GM19467 (cell line): Measurements from ENCODE around the gene PDGFA.

Experiments used
- ATAC-seq: cut with Tn5 transposase; IDR thresholded peaks from one replicate; pipeline ENCODE4 v1.9.1; 2021; ENCODE audit warnings: mild to moderate bottlenecking, moderate library complexity; ENCODE audit not compliant: unreplicated experiment

Gene PDGFA

DNA sequence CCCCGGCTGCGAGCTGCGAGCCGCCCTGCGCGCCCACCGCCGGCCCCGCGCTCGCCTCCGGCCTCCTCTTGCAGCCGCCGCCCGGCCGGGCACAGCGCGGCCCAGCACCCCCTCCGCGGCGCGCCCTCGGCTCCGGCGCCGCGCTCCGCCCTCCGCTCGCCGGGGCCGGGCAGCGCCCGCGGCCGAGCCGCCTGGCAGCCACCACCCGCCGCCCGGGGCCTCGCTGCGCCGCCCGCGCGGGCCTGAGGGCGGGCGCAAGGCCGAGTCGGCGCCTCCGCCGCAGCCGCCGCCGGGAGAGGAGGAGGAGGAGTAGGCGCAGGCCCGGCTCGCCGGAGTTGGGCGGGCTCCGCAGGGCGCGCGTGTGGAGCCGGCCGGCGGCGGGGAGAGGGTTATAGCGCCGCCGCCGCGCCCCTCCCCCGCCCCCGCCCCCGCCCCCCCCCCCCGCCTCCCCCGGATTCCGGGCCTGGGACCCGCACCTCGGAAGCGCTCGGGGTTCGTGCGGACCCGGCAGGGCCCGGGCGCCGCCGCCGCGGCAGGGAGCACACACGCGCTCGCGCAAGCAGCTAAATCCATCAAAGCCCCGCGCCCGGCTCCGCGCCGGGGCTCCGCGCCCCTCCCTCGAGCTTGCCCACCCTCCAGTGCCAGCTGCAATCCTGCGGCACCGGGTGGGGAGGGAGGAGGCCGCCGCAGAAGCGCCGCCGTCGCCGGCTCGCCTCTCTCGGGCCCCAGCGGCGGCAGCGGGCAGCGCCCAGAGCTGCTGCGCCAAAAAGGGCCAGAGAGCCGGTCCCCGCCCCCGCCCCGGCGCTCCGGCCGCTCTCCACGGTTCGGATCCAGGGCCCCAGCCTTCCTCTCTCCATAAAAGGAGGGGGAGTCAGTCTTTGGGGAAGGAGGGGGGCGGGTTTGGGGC is at the start of gene PDGFA:
PDGFA (minus strand) TSS at position 363 of the 907 bp plus-strand sequence. CDS start 845 bp downstream, outside the sequence.
- no peak for ATAC-seq

DNA sequence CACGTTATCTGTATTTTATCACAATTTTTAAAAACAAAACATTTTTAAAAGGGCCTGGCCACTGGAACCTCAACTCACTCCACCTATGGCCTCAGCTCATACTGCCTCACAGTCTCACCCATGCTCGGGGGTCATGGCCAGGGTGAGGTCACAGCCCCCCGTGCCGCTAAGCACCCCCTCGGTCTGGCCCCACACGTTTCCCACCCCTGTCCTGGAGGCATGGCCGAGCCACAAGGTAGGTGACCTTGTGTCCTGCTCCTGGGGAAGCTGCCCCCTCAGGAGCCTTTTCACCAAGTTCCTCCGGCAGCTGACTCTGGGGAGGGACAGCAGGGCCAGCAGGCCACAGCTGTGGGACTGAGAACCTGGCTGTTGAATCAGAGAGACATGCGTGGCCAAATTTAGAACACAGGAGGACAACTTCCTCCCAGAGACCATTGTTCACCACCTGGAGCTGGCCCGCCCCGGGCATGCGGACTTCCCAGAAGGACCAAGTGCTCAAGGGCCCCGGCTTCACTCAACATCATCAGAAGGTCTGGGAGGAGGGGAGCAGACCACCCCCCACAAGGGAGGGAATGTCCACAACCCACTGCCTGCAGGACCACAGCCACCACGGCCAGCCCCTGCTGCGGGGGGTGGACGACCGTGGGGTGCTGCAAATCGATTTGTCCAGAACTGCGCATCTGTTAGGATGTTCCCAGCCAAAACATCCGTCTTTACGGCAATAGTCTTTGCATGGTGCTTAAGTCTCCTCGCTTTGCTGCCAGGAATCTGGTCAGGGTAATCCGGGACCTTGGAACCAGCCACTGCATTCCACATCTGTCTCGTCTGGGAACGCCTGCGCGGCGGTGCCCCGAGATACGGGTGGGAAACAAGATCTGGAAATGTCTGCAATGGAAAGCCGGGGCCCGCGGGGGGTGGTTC is 48.6 kb upstream of the PDGFA start:
- no peak for ATAC-seq

DNA sequence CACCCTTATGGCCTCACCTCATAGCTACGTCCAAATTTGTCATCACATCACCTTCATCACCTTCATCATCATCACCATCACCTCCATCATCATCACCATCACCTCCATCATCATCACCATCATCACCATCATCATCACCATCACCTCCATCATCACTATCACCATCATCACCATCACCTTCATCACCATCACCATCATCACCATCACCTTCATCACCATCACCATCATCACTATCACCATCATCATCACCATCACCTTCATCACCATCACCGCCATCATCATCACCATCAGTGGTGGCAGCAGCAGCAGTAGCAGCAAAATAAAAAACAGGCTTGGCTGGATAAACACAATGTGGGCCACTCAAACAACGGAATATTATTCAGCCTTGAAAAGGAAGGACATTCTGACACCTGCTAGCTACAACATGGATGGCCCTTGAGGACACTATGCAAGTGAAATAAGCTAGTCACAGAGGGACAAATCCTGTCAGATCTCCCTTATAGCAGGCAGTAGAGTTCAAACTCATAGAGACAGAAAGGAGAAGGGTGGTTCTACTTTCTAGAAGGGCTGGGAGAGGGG is 47.7 kb upstream of the PDGFA start:
- ATAC-seq, result no peak

DNA sequence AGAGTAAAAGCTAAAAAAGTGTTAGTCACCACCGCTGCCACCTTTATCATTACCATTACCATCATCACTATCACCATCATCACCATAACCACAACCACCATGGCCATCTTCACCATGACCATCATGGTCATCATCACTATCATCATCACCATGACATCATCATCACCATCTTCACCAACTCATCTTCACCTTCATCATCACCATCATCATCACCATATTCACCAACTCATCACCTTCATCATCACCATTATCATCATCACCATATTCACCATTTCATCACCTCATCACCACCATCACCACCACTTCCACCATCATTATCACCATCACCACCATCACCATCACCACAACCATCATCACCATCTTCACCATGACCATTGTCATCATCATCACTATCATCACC is 46.5 kb upstream of the PDGFA start:
- ATAC-seq, result no peak

DNA sequence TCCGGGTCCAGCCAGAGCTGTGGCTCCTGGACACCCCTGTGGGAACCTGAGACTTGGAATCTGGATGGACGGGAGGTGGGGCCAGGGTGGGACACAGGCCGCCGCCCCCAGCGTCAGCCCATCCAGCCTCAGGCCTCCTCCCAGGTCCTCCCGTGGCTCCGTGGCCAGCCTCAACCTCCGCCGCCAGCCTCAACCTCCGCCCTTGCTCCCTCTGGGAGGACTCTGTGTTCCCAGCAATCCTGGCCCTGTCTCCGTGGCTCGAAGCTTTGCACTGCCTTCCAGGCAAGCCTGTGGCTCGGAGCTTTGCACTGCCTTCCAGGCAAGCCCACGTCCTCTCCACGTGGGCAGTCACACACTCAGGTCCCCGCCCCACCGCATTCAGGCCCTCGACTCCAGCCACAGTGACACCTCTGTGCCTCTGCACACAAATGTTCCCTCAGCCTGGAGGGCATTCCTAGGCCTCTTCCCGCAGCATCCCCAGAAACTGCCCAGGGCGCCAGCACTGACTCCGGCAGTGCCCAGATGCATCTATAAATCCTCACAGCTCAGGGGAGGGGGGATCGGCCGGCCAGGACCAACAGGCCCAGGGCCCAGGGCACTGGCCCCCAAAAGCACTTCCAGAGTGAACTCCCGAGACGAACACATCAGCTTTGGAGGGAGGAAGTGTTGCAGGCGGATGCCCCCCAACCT is 44.7 kb upstream of the PDGFA start:
- no peak for ATAC-seq

DNA sequence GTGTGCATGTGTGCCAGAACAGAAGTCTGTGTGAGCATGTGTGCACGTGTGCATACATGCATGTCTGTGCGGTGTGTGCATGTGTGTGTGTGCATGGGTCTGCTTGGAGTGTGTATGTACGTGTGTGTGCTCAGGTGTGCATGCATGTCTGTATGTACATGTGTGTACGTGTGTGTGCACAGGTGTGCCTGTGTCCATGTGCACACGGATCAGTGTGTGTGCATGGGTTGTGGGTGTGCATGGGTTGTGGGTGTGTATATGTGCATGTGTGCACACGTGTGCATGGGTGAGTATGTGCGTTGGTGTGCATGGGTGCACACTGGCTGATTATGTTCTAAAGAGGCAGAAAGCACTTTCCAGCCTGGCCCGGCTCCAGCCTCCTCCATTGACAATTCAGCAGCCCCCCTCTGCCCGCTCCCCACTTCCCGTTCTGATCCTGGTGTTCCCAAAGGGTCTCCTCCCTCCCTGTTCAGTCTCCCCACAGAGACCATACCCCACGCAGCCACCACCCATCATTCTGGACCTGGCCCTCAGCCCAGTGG is 44.1 kb upstream of the PDGFA start:
- no peak for ATAC-seq

DNA sequence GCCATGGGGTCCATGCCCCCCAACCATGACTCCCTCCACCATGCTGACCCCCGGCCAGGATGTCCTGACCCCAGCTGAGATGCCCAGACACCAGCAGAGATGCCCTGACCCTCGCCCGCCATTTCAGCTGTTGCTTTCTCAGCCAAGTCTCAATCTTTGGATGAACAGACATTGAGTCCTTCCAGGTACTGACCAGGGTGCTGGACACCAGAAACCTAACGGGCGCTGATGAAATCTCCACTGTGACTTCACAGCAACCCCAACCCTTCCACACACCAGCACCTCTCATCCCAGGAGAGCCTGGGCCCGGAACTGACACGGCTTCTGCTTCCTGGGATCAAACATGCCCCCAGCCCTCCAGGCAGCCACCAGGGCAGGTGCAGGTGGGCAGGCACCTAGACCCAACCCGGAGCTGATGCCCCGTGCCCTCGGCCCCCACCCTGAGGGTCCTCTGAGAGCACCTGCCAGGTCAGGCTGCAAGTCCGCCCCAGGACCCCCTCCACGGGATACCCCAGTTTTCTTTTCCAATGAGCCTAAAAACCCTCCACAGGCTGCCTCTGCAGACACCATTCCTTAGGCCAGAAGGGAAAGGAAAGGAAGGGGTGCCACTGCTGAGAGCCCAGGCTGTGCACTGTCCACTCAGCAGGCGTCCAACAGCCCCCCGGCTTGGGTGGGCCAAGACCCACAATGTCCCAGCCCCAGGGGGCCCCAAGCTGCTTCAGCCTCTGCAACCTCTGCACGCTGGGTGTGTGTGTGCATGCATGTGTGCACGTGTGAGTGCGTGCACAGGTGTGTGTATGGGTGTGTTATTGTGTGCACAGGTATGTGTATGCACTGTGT is 43.4 kb upstream of the PDGFA start:
- no peak for ATAC-seq

DNA sequence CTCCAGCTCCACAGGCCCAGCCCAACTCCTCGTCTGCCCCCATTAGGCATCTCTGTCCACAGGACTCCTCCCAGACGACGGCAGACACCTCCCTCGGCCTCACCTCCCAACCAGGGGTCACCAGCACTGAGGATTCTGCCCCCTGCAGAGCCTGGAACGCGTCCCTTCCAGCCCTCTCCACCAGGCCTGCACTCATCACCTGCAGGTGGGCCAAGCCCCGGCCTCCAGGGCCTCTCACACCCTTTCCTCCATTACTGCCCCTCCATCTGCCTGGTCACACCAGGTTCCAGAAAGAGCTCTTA is 42.7 kb upstream of the PDGFA start:
- no peak for ATAC-seq

DNA sequence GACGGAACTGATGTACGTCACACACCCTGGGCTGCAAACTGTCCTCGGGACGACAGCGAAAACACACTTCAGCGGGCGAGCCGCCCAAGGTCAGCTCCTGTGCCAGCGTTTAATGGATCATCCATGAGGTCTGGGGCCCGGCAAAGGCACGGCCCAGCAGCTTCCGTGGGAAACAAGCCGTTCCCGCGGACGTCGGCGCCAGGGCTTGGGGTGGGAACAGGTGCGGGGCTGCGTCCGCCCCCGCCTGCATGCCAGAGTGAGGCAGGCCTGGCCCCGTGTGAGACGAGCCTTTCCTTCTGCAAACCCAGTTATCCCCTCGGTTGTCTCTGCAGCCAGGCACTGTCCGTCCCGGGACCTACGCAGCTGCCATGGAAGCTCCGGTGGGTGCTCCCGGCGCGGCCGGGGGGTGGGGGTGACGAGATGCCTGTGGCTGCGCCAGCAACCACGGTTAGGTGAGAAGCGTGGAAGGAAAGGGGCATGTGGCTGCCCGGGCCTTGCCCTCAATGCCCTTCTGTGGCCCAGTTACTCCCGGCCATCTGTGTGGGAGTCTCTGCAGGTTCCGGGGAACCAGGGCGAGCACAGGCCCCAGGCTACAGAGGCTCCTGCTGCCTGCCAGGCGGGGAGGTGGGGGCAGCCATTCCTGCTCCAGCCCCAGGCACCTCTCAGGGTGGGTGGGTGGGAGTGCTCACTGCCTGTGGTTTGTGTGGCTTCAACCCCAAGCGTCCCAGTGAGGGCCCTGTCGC is 42.2 kb upstream of the PDGFA start:
- no peak for ATAC-seq

DNA sequence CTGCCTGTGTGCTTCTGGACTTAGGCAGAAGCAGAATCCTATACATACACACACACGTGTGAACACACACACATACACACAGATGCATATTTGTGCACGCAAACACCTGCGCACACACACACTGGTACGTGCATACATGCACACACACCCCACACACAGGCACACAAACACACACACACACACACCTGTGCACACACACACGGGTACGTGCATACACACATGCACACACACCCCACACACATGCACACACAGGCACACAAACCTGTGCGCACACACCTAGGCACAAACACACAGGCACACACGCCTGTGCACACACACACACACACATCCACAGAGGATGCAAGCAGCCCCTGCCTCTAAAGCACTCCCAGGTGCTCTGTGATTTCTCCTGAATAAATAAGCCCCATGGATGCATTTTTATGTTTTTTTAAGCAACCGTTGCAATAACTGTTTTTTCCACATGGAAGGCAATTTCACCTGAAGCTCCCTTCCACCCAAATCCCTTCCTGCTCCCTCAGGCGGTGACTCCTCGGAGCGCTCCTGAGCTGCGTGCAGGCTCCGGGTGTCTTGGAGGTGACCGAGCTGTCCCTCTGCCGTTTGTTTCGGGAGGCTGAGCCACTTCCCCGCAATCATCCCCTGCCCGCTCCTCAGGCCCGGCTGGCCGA is 41.5 kb upstream of the PDGFA start:
- no peak for ATAC-seq

DNA sequence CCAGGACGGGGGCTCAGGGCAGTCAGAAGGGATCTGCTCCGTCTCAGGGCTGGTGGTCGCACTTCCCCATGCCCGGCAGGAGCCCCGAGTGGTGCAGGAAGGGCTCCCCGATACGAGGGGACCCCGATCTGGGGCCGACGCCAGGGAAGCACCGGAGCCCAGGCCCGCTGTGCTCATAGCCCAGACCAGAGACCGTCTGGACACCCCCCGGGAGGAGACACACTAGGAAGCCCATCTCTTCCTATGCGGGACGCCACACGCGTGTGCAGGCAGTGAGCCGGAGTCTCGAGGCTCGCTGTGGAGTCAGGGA is 39.7 kb upstream of the PDGFA start:
- ATAC-seq, result no peak

DNA sequence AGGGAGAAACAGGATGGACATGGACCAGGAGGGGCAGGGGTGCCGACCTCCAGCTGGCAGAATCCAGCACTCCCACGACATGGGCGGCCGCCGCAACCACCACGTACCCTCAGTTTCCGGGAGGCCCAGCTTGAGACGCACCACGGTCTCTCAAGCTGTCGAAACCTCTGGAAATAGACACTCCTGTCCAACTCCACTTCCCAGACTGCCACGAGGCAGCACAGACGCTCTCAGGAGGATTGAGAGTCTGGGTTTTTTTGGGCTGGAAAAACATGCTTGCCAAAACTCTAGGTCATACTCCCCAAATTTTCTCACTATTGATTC is 37.9 kb upstream of the PDGFA start:
- no peak for ATAC-seq

DNA sequence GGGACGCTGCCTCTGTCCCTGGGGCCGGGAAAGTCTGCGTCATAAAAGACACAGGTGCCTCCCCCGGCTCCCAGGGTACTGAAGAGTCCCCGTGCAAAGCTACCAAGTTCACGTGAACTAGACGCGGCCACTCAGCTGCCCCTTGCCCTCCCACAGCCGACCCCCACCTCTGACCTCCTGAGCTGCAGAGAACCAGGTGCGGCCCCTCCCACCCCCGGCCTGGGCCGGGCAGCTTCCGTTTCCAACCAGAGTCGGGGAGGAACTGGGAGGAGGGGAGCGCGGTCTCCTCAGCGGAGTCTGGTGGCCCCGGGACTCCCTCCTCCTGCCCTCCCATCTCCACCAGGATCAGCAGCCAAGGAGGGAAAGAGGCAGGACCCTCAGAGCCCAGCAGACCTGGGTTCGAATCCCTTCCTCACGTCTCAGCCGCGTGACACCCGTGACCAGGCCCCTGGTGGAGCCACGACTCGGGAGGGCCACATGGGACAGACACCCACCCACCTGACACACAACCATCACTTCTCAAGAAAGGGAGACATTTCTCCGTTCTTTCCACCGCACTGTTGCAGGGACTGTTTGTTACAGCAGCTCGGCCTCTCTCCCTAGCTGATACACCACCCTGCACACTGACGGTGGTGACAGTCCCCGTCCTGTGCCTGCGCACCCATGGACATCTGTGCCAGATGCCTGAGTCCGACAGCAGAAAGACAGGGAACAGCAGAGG is 37.4 kb upstream of the PDGFA start:
- no peak for ATAC-seq

DNA sequence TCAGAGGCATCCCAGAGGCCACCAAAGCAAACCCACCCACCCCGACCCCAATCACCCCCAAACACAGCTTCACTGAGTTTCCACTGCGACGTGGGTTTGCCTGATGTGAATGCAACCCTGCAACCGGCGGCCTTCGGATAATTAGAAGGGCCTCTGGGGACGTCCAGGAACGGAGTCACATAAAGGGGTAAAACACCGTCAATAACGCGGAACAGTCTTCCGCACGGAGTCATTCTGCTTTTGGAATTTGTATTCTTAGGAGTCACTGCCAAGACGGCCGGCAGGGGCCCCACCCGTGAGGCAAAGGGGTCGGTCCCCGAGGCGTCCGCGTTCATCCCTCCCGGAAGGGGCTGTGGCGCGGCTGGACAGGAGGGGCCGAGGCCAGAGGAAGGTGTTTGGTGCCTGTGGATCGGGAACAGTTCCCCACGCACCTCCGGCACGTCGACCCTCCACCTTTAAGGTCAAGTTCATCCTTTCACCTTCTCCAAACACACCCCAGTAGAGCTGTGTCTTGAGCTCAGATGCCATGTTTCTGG is 36.7 kb upstream of the PDGFA start:
- no peak for ATAC-seq

DNA sequence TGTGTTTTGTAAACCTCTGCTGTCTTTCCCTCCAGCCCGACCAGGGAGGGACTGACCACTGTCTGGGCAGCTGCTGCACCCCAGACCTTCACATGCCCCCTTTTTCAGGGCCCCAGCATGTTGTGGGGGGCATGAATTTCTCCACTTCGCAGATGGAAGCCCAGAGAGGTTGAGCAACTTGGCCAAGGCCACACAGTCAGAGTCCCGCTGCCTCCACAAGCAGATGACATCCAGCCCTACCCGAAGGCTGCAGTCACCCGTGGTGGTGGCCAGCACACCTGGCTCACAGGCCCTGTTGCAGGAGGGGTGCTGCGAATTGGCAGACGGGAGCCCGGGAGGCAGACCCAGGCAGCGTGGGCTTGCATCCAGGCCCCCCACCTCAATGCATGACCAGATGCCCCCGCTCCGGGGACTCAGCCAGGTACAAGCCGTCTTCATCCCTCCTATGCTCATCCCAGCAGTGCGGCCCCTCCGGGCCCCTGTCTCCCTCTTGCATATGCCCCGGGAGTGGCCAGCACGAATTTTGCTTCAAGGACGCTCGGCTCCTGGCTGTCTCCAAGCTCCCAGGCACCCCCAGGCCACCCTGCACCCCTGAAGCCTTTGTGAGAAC is 36.0 kb upstream of the PDGFA start:
- ATAC-seq, result no peak

DNA sequence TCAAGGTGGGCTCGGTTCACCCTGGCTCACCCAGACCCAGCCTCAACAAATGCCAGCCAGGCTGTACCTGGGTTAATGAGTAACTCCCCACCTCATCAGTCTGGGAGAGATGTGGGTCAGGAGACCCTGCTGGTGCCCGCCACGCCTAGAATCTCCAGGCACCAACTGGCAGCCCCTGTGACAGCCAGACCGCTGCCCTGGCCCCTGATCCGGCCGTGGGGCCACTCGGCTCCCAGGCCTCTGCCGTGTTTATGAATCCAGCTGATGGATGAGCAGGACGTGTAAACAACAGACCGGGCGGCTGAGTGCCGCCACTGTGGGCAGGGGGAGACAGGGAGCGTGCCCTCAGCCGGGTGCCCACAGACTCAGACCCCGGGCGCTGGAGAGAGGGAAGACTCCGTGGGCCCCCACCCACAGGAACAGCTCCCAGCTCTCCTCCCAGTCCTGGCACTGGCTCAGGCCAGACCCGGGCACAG is 34.0 kb upstream of the PDGFA start:
- no peak for ATAC-seq

DNA sequence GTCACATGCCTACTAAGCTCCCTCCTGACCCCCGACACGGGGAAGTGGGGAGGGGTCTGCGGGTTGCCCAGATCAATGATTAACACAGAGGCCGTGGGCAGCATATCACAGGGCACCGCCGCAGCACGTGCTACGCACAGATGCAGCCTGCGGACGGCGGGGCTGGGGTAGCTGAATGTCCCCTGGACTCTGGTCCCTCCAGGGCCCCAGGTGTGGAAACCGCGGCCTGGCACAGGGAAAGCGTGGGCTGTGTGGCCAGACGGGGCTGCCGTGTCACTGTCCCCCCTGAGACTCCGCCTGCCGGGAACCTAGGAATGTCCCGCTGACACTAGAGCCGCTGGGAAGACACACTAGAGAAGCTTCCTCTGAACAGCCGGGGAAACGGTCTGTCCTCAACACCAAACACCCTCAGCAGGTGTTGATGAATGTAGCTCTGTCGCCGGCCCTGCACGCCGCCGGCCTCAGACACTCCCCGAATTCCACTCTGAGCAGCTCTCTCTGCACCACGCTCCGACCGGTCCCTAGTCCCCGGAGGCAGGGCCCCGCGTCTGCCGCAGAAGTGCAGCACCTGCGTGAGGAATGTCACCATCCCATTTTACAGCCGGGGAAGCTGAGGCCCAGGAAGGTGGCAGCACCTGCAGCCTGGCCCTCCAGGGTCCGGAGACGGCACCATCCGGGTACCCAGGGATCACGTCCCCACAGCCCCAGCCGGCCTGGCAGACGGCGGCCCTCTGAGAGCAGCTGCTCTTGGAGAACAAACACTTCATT is 33.4 kb upstream of the PDGFA start:
- no peak for ATAC-seq
